Femur (tissue), 1 donor: ENCODE measurements around the gene FBXW11.
"Not testable (repeated sequence)": the region's sequence is repeated elsewhere in the genome, so short reads cannot be mapped to it uniquely, and the experiment has no call there.

Experiments used
- DNase-seq: peaks from one replicate; pipeline ENCODE4 v3.0.0-alpha.2; 2017

The FBXW11 gene

GRCh38 chr5:171979606-171980005 is 26.8 kb downstream of the FBXW11 start:
- no peak for DNase-seq

DNA sequence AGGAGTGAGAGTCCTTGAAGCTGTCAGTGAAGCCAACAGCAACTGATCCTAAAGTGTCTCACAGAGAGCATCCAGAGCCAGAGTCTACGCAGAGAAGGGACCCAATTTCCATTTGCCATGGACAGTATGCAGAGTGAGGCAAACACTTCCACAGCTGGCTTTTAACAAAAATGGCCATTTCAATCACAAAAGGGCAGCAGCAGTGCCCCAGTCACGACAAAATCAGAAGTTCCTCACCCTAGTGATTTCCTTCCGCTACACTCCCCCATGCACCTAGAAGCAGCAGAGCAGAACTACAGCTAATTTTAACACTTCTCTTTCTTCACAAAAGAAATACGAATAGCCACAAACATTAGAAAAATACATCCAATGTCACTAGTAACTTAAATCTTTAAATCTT is 27.9 kb downstream of the FBXW11 start:
- DNase-seq: no peak

DNA sequence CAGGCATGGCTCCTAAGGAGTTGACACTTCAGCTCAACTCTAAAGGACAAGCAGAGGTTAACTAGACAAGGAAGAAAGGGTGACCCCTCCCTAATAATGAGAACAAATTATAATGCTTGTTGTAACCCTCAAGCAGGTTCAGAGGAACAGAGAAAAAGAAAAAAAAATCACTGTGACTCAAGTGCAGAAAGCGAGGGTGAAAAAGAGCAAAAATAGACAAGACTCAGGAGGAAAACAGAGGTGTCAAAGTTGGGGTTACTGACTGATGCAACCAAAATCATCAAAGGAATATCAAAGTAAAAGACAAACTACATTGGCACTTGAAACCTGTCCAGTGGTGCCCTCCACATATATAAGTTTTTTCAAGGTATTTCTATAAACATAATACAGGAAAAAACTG is 28.4 kb downstream of the FBXW11 start:
- no peak for DNase-seq

DNA sequence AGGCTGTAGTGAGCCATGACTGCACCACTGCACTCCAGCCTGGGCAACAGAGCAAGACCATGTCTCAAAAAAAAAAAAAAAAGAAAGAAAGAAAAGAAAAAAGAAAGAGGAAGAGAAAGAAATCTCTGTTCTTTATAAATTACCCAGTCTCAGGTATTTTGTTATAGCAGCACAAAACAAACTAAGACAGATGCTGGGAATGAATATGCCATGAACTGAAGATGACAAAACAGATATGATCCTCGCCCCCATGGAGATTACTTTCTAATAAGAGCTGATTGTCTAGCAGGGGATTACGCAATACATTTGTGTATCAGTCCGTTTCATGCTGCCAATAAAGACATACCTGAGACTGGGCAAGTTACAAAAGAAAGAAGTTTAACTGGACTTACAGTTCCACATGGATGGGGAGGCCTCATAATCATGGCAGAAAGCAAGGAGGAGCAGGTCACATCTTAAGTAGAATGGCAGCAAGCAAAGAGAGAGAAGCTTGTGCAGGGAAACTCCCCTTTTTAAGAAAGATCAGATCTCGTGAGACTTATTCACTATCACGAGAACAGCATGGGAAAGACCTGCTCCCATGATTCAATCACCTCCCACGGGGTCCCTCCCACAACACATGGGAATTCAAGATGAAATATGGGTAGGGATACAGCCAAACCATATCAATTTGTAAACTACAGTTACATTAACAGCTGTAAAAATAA is 29.0 kb downstream of the FBXW11 start:
- DNase-seq: not testable (repeated sequence)

DNA sequence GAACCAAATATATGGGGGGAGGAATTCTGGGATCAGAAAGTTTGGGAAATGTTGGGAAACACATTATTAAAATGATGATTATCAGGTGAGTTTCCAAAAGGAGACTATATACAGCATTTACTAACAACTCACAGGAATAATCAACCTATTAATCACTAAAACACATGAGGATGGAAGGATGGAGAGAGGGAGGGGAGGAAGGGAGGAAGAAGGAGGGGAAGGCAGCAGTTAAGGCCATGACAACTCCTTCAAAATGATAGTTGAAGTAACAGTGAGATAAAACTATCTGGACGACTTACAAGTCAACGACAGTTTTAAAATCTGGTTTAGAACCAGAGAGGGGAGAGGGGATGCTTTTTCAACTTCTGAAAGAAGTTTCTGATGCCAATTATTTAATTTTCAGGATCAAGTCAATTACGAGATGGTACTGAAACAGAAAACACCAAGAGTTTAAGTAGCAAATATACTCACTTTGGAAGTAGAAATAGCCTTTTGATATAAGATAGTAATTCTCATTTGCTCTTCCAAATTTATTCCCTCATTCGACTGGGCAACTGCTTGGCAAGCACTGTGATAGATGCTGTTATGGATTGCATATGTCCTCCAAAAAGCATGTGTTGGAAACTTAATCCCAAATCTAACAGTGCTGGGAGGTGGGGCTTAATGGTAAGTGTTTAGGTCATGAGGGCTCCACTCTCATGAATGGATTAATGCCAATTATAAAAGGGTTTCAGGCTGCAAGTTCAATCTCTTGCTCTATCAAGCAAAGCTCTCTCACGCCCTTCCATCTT is 30.4 kb downstream of the FBXW11 start:
- DNase-seq: no peak

DNA sequence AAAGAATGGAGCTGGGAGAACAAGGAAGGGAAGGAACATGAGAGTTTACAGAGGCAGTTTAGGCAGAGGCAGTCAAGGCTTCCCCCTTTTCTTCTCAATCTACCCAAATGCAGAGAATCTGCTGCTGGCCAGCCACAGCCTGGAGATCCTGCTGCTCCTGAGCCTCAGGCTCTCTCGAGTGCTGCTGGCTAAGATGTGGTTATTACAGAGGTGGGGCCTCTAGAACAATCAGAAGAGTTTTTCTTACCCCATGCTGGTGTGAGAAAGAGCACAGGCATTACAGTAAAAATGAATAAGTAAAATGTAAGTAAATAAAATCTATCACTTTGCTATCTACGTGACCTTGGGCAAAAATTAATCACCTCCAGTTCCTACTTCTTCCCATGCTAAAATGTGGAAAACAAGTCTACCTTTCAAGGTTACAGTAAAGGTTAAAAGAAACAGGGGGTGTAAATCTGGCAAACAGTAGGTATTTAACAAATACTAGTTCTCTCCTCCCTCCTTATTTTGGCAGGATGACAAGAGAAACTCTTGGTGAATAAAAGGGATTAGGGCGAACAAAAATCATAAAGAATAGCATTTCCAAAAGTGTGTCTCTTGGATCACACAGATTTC is 31.1 kb downstream of the FBXW11 start:
- DNase-seq: no peak

DNA sequence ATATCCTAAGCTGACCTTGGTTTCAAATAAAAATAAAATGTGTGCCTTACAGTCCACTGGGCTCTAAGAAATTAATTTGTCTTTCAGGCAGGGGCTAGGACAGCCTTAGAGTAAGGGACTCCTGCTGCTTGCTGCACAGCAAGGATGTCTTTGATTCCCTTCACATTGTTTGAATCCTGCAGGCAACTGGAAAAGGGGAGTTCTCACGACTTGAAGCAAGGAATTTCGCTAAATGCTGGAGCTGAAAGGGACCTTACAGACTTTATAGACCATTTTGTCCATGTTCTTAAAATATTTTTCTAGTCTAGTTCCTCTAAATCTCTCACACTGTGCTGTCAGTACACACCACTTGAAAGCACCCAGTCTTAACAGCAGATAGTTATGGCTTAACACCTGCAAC is 35.6 kb downstream of the FBXW11 start:
- DNase-seq: no peak

GRCh38 chr5:171969288-171969880 is 37.1 kb downstream of the FBXW11 start:
- no peak for DNase-seq

GRCh38 chr5:171968531-171968930 is 37.9 kb downstream of the FBXW11 start:
- DNase-seq: no peak

- DNase-seq: no peak
These were observed 39.5 kb downstream of the FBXW11 start for GRCh38 chr5:171966964-171967363.

DNA sequence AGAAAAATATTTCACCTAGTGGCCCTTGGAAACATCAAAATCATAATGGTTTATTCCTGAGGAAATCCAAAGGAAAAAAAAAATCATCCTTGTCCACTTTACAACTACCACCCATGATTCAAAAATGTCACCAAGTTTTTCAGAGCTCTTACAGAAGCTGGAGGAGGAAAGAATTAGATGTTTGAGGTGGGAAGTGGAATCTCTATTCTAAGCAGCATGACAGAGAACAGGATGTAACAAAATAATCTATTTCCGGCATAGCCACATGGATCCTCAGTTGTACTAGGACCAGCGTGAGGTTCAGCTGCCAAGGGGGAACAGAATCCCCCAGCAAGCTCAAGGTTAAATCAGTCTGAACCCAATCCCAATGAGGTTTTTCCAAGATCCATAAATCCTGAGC is 40.2 kb downstream of the FBXW11 start:
- no peak for DNase-seq

DNA sequence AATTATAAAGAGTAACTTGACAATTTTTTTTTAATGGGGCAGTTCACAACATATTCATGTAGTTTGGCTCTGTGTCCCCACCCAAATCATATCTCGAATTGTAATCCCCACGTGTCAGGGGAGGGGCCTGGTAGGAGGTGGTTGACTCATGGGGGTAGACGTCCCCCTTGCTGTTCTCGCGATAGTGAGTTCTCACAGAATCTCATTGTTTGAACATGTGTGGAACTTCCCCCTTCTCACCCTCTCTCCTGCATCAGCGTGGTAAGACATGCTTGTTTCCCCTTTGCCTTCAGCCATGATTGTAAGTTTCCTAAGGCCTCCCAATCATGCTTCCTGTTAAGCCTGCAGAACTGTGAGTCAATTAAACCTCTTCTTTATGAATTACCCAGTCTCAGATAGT is 40.7 kb downstream of the FBXW11 start:
- DNase-seq: no peak

DNA sequence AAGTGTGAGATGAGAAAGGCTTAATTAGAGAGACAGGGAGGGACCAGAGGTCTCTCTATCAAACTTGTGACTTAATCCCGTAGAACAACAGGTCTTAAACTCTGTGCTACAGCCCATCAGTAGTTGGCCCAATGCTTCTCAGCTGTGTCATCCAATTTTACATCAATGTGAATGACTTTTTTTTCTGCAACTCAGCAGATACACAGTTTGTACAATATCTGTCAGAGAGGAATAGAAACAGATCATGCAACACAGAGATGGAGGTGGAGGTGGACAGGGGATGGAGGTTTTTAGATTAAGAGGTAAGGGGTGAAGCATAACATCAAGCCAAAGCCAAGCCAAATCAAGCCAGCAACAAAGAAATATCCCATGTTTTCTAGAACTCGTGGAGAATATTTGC is 43.0 kb downstream of the FBXW11 start:
- DNase-seq: no peak

DNA sequence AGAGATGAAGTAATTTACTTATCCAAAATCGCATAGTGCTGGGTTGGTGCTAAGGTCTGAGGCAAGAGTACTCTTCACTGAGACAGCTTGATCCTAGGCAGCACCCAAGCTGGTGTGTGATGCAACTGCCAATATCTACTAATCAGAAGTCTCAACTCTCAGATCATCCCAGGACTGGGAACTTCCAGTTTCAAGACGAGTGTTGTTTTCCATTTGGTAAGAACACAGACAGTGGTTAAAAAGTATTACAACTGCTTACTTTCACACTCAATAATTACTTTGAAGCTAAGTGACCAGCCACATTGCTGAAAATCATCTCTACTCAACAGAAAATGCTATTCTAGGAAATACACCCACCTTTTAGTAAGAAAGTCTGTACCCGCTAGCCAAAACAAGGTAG is 45.3 kb downstream of the FBXW11 start:
- DNase-seq: no peak

- no peak for DNase-seq
These were observed 48.7 kb downstream of the FBXW11 start for GRCh38 chr5:171957591-171958251.

DNA sequence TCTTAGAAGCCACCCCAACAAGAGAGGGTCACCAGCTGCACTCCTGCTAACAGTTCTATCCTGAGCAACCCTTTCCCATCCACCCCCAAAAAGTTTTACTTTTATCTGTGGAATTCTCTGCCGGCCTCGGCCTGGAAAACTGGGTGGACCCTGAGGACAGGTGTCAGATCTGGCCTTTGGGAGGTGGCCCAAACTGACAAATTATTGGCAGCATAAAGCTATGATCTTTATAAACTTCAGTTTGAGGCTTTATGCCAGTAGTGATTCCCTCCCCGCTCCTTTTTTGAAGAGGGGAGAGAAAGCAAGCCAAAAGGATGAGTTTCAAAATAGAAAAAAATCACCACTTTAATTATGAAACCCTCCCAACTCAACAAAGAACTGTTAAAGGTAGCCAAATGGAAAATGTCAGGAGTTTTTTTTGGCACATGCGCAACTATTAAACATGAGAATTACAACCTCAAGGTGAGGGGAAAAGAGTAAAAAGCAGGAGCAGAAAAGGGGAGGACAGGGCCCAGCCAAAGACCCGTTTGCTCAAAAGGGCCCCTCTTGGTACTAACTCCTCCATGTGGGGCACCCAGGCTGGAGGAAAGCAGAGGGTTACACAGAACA is 49.4 kb downstream of the FBXW11 start:
- DNase-seq: no peak

- DNase-seq: no peak
These were observed 50.1 kb downstream of the FBXW11 start for GRCh38 chr5:171956314-171956713.

- no peak for DNase-seq
These were observed 50.7 kb downstream of the FBXW11 start for GRCh38 chr5:171955761-171956160.

DNA sequence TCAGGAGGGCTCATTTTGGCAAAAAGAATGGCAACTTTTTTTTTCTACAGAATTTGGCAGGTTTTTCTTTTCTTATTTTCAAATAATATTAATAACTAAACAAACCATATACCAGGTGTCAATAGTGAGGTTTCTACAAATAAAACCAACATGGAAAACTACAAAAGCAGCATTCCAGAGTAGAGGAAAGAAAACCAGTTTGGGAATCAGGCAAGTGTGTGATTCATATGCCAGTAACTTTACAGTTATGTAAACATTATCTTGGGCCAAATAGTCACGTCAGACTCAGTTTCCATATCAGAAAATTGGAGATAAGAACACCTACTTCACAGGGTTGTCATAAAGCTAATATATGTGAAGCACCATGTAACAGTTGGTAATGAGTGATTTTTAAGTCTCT is 51.7 kb downstream of the FBXW11 start:
- DNase-seq: no peak

DNA sequence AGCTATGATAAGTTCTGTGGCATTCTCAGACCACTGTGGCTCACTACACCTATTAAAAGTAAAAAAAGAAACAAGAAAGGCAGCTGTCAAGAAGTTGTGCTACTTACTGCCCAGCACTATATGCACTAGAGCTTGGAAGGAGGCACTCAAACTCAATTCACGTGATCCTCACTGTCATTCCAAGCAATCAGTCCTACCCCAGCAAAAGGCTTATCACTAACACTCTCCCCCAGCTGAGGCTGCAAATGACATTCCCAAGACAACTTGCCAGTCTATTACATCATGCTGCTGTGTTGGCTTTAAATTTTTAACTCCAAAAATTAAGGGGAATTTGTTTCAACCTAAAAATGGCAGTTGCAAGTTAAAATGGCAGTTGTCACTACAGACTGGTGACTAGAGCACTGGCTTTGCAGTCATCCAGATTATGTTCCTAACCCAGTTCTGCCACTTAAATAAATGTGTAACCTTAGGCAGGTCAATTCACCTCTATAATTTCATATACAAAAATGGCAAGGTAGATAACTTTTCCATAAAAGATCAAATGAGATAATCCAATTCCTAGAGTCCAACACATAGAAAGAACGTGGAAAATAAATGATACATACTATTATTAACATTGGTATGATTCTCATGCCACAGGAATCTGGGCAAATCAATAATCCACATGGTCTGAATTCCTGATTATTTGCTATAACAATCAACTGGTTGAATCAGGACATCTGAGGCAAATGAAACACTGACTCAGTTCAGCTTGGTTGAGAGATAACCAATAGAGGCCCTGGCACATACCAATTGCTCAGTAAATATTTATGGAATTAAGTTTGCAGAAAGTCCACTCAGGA is 52.4 kb downstream of the FBXW11 start:
- no peak for DNase-seq

GRCh38 chr5:171952021-171952420 is 54.4 kb downstream of the FBXW11 start:
- no peak for DNase-seq

- DNase-seq: no peak
These were observed 55.2 kb downstream of the FBXW11 start for GRCh38 chr5:171951218-171951617.
